NCI-H1105 (cell line): ENCODE data around the gene EIF4A3.
"Not testable (repeated sequence)": the region's sequence is repeated elsewhere in the genome, so short reads cannot be mapped to it uniquely, and the experiment has no call there.

Experiments used
- DNase-seq: peaks from one replicate; lab custom pipeline; 2025; lab: John Stamatoyannopoulos, UW

Gene EIF4A3

GRCh38 chr17:80171681-80172080 lies 24.8 kb upstream of the EIF4A3 start:
- no peak for DNase-seq

GRCh38 chr17:80169784-80170500 lies 23.0 kb upstream of the EIF4A3 start, which contains the start of gene CARD14:
CARD14 (plus strand) TSS chr17:80170030; CDS start chr17:80181439, 11,409 bp downstream.
- no peak for DNase-seq

DNA sequence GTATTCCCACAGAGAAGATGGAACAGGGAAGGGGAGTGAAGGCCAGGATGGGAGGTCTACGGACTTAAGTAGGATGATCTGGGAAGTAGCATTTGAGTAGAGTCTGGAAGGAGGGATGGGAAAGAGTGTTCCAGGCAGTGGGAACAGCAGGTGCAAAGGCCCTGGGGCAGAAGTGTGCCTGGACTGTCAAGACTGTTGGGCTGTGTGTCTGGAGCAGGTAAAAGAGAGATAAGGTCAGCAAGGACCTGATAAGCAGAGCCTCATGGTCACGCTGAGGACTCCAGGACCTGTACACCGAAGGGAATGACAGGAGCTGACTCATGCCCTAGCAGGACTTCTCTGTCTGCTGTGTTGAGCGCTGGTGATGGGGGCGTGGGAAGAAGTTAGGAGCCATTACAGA lies 22.2 kb upstream of the EIF4A3 start:
- DNase-seq: no peak

DNA sequence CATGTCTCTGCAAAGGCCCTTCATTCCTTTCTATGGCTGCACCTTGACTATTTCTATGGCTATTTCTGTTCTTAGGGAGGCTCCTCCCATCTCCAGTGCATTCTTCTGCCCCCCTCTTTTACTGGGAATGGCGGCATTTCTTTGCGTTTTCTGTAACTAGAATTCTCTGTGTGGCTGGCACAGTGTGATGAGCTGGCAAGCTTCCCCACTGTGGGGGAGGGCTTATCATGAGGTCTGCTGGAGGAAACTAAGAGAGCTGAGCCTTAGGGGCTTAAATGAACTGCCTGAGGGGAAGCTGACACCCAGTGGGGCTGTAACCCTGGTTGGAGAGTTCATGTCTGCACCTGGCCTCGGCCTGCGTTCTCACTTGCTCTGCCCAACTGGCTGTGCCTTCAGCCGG lies 21.4 kb upstream of the EIF4A3 start:
- no peak for DNase-seq

- no peak for DNase-seq
These were observed 19.5 kb upstream of the EIF4A3 start for GRCh38 chr17:80166446-80166845.

GRCh38 chr17:80164185-80164584 lies 17.3 kb upstream of the EIF4A3 start:
- DNase-seq: no peak

DNA sequence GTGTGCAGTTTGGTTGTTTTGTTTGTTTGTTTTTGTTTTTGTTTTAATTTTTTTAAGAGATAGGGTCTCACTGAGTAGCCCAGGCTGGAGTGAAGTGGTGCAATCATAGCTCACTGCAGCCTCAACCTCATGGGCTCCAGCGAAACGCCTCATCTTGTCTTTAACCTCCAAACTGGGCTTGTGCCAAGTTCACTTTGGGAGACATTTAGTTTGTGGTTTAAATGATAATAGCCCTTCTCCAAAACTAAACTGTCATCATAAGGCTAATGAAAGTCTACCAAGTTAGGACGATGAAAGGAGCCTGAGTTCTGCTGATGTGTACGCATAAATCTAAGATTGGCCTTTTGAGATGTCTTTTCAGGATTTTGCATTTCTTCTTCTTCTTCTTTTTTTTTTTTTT lies 16.4 kb upstream of the EIF4A3 start:
- DNase-seq: no peak

- no peak for DNase-seq
These were observed 13.6 kb upstream of the EIF4A3 start for GRCh38 chr17:80160536-80160935.

DNA sequence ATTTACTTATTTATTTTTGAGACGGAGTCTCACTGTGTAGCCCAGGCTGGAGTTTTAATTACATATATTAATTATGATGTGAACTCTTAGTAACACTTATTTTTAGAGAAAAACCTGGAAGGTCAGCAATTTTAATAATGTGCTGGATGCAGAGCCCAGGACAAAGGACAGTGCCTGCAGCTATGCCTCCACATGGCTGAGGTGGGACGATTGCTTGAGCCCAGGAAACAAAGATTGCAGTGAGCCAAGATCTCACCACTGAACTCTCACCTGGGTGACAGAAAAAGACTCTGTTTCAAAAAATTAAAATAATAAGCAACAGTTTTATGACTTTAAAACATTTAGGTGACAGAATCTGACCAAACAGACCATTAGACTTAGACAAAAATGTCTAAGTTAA lies 11.9 kb upstream of the EIF4A3 start:
- DNase-seq: no peak

DNA sequence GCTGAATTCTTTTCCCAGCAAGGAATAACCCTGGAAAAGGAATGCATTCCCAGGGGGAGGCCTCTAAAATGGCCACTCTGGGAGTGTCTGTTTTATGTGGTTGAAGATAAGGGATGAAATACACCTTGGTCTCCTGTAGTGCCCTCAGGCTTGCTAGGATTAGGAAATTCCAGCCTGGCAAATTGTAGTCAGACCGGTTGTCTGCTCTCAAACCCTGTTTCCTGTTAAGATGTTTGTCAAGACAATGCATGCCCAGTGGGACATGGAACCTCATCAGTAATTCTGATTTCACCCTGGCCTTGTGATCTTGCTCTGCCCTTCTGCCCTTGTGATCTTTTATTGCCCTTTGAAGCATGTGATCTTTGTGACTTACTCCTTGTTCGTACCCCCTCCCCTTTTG lies 8.7 kb upstream of the EIF4A3 start:
- not testable (repeated sequence) for DNase-seq

- DNase-seq: no peak
These were observed 7.2 kb upstream of the EIF4A3 start for GRCh38 chr17:80154166-80154565.

- no peak for DNase-seq
These were observed 6.1 kb upstream of the EIF4A3 start for GRCh38 chr17:80153004-80153403.

DNA sequence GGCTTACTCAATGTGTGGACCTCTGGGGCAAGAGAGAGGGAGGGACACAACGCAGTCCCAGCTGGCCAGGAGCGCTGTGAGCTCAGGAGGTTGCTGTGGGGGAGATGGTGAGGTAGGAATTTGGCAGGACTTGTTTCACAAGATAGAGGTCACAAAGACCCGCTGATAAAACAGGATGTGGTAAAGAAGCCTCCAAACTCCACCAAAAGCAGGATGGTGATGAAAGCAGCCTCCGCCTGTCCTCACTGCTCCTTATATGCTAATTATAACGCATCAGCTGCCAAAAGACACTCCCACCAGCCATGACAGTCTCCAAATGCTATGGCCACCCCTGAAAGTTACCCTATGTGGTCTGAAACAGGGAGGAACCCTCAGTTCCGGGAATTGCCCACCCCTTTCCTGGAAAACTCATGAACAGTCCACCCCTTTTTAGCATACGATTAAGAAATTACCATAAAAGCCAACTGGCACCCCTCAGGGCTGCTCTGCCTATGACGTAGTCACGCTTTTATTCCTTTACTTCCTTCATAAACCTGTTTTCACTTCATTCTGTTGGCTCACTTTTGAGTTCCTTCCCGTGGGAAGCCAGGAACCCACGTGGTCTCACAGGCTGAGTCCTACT lies 5.3 kb upstream of the EIF4A3 start:
- no peak for DNase-seq

GRCh38 chr17:80151333-80151732 lies 4.4 kb upstream of the EIF4A3 start:
- no peak for DNase-seq

DNA sequence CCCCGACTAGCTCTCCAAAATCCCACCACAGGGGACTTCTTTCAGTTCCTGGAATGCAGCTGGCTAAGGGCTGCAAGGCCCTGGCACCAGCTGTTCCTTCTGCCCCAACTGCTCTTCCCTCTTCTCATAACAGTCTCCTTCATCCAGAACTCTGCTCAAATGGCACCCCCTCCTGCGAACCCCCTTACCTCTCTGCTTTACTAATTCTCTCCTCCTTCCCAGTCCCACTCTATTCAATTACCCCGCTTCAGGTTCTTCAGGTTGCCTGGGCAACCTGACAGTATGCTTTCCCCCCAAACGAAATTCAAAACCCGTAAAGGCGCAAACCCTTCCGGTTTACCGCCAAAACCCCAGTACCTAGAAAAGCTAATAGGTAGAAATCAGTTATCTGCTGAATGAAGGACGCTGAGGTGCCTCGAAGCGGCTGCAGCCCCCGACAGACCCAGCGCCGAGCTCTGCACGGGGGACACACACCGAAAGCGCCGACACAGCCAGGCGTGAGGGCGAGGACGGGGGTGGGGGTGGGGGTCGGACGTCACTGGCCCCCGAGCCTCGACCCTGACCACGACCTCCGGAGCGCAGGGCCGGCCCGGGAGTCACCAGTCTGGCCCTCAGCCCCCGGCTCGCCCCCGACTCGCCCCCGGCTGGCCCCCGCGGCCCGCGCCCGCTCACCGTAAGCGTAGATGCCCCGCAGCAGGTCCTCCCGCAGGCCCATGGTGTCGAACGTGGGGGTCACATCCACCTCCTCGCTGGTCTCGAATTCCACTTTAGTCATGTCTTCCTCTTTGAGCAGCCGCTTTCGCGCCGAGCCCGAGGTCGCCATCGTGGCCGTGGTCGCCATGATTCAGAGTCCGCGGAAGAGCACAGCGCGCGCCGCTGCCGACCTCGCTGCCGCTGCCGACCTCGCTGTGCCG lies 550 bp downstream of the EIF4A3 start:
- DNase-seq: peak; percentile 15

DNA sequence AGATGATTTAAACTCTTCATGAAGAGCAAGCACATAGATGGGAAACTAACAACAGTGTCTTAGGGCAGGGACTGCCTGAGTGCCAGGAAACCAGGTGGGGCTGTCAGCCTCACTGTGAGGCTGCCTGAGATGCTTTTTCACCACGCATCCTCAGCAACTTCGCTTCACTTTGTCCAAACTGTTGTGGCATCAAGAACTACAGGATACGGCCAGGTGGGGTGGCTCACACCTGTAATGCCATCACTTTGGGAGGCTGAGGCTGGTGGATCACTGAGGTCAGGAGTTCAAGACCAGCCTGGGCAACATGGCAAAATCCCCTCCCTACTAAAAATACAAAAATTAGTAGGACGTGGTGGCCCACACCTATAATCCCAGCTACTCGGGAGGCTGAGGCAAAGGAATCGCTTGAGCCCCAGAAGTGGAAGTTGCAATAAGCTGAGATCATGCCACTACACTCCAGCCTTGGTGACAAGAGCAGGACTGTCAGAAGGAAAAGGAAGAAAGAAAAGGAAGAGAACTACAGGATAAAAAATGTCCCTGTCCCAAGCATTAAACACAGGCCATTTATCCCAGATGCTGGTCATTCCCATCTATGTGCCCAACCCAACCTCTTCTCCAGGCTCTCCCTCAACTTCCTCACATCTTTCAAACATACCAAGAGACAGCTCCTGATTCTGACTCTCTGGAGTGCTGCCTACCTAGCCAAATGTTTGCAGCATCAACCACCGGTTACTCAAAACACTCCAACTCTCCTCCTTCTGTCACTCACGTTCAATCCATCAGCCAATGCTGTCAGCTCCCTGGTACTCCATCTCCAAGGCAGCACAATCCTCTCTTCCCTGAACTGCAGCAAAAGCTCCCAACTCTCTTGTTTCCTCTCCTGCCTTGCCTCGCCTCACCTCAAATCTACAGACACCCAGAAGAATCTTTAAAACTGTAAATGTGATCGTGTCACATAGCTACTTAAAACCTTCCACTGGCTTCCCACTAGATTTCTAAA lies 1.6 kb downstream of the EIF4A3 start:
- no peak for DNase-seq

GRCh38 chr17:80142929-80143328 lies 4.0 kb downstream of the EIF4A3 start:
- no peak for DNase-seq

DNA sequence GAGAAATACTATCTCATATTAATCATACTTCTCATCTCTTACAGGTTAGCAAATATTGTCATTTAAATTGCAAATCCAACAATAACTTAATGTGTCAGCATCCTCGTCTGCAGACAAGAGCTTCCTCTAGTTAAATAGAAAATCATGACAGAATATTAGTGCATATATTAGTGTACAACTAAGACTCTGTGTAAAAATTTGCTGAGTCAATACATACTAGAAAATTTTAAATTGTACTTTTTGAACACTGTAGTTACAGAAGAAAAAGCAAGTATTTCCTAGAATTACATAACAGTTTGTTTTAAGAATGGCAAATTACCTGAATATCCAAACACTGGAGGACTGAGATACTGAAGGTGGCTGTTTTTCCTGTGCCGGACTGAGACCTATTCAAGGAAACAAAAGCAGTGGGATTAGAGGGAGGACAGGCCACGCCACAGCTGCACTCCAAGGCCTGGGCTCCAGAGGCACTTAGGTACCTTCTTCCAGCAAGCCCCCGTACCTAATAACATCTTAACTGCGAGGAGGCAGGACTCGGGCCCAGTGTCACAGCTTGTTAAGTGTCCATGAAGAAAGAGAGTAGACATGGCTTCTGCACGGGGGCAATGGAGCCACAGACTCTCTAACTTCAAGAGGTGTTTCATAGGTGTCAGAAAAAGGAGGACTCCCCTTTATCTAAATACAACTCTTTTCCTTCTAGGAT lies 5.3 kb downstream of the EIF4A3 start:
- DNase-seq: no peak

DNA sequence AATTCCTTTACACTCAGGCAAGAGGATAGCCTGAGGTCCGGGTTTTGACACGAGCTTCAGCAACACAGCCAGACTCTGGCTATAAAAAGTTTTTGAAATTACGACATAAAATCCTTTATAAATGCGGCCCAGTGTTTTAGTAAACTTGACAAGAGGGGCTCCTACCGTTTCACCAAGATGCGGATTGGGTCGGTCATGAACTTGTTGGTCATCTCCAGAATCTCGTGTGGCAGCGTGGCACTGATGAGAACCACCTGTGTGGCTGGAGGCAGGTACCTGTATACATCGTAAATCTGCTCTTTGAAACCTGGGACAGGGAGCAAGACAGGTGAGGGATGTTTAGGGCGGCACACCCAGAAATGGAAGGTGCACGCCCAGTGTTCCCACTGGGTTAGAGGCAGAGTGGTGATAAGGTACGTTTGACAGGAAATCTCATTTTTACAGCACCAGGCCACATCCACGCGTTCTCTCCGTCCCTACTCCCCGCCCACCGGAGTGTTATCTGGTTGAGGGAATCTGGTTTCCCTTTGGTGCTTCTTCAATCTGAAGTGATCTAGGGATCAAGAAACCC lies 8.0 kb downstream of the EIF4A3 start:
- no peak for DNase-seq

GRCh38 chr17:80137131-80137530 lies 9.8 kb downstream of the EIF4A3 start:
- no peak for DNase-seq

- DNase-seq: no peak
These were observed 13.3 kb downstream of the EIF4A3 start for GRCh38 chr17:80133626-80133970.
